GM12864 (cell line): Measurements from ENCODE around the gene KIAA1217.

Source experiments
- DNase-seq: peaks from one replicate; pipeline ENCODE4 v3.0.0-alpha.2; 2011; ENCODE audit warnings: low read depth
- H3K4me3 ChIP-seq: 2 replicates; pipeline ENCODE4 v1.5.1; 2011; ENCODE audit warnings: mild to moderate bottlenecking, low read depth, low read length, control low read depth
- TF ChIP-seq, protein P1 (sequence below): IDR thresholded peaks from 2 replicates; pipeline ENCODE4 v1.5.1; 2011; ENCODE audit warnings: low read depth, mild to moderate bottlenecking, moderate library complexity, low read length, control low read depth, inconsistent platforms; ENCODE audit errors: missing control alignments

Gene KIAA1217

DNA sequence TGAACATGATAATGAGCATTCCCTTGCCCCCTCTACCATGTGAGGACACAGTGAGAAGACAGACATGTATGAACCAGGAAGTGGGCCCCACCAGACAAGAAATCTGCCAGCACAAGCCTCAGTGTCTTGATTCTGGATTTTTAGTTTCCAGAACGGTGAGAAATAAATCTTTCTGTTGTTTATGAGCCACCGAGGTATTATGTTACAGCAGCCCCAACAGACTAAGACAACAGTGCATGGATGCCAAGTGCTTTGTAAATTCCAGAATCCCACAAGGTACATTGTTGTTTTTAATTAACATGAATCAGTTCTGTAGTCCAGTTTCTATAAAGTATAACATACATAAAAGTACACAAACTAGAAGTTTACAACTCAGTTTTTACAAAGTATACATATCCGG, 352.5 kb downstream of the KIAA1217 start:
- no peak for DNase-seq
- TF ChIP-seq, protein P1, sequence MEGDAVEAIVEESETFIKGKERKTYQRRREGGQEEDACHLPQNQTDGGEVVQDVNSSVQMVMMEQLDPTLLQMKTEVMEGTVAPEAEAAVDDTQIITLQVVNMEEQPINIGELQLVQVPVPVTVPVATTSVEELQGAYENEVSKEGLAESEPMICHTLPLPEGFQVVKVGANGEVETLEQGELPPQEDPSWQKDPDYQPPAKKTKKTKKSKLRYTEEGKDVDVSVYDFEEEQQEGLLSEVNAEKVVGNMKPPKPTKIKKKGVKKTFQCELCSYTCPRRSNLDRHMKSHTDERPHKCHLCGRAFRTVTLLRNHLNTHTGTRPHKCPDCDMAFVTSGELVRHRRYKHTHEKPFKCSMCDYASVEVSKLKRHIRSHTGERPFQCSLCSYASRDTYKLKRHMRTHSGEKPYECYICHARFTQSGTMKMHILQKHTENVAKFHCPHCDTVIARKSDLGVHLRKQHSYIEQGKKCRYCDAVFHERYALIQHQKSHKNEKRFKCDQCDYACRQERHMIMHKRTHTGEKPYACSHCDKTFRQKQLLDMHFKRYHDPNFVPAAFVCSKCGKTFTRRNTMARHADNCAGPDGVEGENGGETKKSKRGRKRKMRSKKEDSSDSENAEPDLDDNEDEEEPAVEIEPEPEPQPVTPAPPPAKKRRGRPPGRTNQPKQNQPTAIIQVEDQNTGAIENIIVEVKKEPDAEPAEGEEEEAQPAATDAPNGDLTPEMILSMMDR: no peak
- no peak overlapping the region for H3K4me3 ChIP-seq

- DNase-seq: no peak
- TF ChIP-seq, protein P1: no peak
Observed at GRCh38 chr10:24568042-24568441, 359.1 kb downstream of the KIAA1217 start.

DNA sequence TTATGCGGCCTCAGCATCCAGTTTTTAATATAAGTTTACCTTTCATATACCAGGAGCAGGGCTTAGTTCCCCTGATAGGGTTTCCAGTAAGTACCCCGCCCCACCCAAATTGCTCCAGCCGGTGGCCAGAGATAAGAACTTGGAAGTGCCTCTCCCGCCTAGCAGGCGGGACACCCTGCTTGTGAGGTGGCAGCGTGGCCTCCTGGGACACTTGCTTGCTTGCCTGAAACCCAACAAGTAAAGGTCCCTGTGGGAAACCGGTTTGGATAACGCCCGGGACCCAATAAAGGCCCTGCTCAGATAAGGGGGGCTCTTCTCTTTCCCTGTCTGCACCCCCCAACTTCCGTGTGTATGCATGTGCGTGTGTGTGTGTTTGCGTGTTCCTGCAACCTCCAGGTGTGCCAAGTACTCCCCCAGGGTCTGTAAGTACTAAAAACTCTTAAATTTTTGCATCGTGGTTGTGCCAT, 360.4 kb downstream of the KIAA1217 start:
- H3K4me3 ChIP-seq: no peak overlapping the region
- no peak for DNase-seq
- TF ChIP-seq, protein P1: no peak

More at GRCh38 chr10:24568042-24568441, 359.1 kb downstream of the KIAA1217 start:
- no peak overlapping the region for H3K4me3 ChIP-seq

DNA sequence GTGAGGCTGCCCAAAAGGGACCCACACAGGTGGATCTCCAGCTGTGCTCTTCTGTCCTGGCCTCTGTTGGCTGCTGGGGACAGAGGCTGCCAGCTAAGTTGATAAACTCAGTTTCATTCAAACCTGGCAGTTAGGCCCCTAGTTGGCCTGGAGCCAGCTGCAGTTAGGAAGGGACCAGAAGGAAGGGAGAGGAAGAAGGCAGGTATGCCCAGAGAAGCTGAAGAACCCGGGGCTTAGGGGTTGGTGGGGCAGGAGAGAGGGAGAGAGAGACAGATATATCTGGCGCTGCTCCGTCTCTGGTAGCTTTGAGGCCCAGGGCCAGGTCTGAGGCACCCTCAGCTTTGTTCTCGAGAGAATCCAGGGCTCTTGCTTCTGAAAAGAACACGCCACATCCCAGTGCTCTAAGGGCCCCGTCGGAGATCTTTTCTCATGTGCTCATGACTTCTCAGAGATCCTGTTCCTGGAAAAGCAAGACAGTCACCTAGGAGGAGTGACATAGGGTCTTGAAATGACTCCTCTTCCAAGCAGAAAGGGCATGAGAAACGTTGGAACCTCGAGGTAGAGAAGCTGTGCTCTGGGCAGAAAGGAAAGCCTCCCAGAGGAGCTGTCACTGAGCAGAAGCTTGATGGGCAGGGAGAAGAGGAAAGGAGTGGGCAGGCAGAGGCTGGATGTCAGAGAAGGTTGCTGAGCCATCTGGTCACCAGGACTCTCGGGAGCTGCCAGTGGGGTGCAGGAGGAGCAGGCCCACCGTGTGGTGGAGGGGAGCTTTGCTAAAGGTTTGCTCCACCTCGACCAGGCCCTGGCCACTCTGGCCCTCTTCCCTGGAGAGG, 361.1 kb downstream of the KIAA1217 start:
- TF ChIP-seq, protein P1: no peak
- no peak overlapping the region for H3K4me3 ChIP-seq
- DNase-seq: no peak

GRCh38 chr10:24570658-24571426, 361.9 kb downstream of the KIAA1217 start:
- no peak for DNase-seq
- TF ChIP-seq, protein P1: no peak
- no peak overlapping the region for H3K4me3 ChIP-seq

DNA sequence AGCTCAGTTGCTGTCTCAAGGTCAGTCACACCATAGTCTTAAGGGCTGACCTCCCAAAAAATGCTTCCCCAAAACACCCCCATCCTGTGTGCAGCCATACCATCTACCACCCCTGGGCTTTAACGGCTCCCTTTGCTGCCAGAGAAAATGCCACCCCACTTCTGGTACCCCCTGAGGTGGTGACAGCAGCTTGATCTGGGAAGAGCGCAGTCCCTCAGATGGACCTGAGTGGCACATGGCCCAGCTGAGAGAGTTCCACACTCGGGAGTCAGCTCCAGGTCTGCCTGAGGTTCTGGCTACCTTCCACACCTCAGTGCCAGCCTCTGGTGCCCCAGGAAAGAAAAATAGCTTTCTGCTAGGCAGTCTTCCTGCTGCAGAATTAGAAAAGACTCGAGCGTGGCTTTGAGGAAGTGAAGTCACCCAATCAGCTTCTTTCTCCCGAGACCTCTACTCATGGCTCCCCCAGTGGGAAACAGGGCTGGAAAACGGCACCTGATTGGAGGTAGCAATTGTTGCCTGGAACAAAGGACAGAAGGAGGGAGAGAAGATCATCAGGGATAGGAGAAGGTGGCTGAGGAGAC, 363.0 kb downstream of the KIAA1217 start:
- H3K4me3 ChIP-seq: no peak overlapping the region
- no peak for DNase-seq
- TF ChIP-seq, protein P1: no peak
